Mucosa of rectum (tissue), 2 donors: Measurements from ENCODE around the gene PIAS3.

Experiments
- H3K27ac ChIP-seq, 2 donors: one replicate each; pipeline ENCODE4 v1.7.0; 2013; ENCODE audit warnings: inconsistent platforms in 2 of 2, low read depth in 2 of 2, low read length in 2 of 2
- H3K27me3 ChIP-seq, 2 donors: one replicate each; pipeline ENCODE4 v1.7.0; 2013; ENCODE audit warnings: low read length in 2 of 2; ENCODE audit not compliant: control insufficient read depth in 2 of 2, insufficient read depth in 2 of 2
- H3K36me3 ChIP-seq, 2 donors: one replicate each; pipeline ENCODE4 v1.7.0; 2013; ENCODE audit warnings: low read length in 2 of 2; ENCODE audit not compliant: control insufficient read depth in 2 of 2, insufficient read depth in 2 of 2
- H3K4me1 ChIP-seq, 2 donors: one replicate each; pipeline ENCODE4 v1.7.0; 2013; ENCODE audit warnings: low read length in 2 of 2, mild to moderate bottlenecking in 1 of 2; ENCODE audit not compliant: control insufficient read depth in 2 of 2, insufficient read depth in 2 of 2
- H3K4me3 ChIP-seq, 2 donors: one replicate each; pipeline ENCODE4 v1.7.0; 2013; ENCODE audit warnings: low read length in 2 of 2
- H3K9ac ChIP-seq, 2 donors: one replicate each; pipeline ENCODE4 v1.7.0; 2013; ENCODE audit warnings: low read length in 2 of 2, low read depth in 1 of 2, mild to moderate bottlenecking in 1 of 2
- H3K9me3 ChIP-seq, 2 donors: one replicate each; pipeline ENCODE4 v1.7.0; 2013; ENCODE audit warnings: low read length in 2 of 2; ENCODE audit not compliant: control insufficient read depth in 2 of 2
- donor health status: healthy.
- donor health status: Normal muscosa, but diverticular disease.

Gene PIAS3

GRCh38 chr1:145858901-145859490 lies at the start of gene PIAS3:
Gene PIAS3 (minus strand): TSS chr1:145859081. CDS start chr1:145858990, 91 bp downstream.
- H3K36me3 ChIP-seq = peaks cover 19% of the 10 kb centered on the region in 2 donors
- peak within 1 kb of the TSS; percentile 79 to 81 for H3K9ac ChIP-seq
- H3K4me1 ChIP-seq = peaks cover 4 to 8% of the 10 kb centered on the region in 2 donors
- no peaks in the 10 kb centered on the region for H3K9me3 ChIP-seq
- peak within 1 kb of the TSS; percentile 68 to 97 for H3K4me3 ChIP-seq
- H3K27me3 ChIP-seq = no peaks in the 10 kb centered on the region
- H3K27ac ChIP-seq = peak within 1 kb of the TSS; percentile 86 to 91

GRCh38 chr1:145908653-145909052 lies 49.8 kb upstream of the PIAS3 start:
- peaks cover 16 to 20% of the 10 kb centered on the region in 2 donors for H3K36me3 ChIP-seq
- no peak overlapping the region for H3K9ac ChIP-seq
- no peak overlapping the region for H3K27ac ChIP-seq
- no peak overlapping the region for H3K4me3 ChIP-seq
- no peaks in the 10 kb centered on the region for H3K4me1 ChIP-seq
- no peaks in the 10 kb centered on the region for H3K27me3 ChIP-seq
- H3K9me3 ChIP-seq = no peaks in the 10 kb centered on the region

- H3K36me3 ChIP-seq = peaks cover 13 to 15% of the 10 kb centered on the region in 2 donors
- peak overlapping the region in 1 of 2 donors; percentile 32 for H3K9ac ChIP-seq
- H3K9me3 ChIP-seq = no peaks in the 10 kb centered on the region
- H3K4me3 ChIP-seq = no peak overlapping the region
- H3K27me3 ChIP-seq = no peaks in the 10 kb centered on the region
- H3K27ac ChIP-seq = no peak overlapping the region
- no peaks in the 10 kb centered on the region for H3K4me1 ChIP-seq
These were observed 48.3 kb upstream of the PIAS3 start for GRCh38 chr1:145906954-145907753.

- H3K27ac ChIP-seq = no peak overlapping the region
- no peaks in the 10 kb centered on the region for H3K9me3 ChIP-seq
- H3K9ac ChIP-seq = no peak overlapping the region
- H3K4me1 ChIP-seq = no peaks in the 10 kb centered on the region
- H3K36me3 ChIP-seq = no peaks in the 10 kb centered on the region
- no peak overlapping the region for H3K4me3 ChIP-seq
- H3K27me3 ChIP-seq = no peaks in the 10 kb centered on the region
These were observed 42.6 kb upstream of the PIAS3 start for GRCh38 chr1:145901312-145902021.

GRCh38 chr1:145898756-145899155 lies 39.9 kb upstream of the PIAS3 start:
- no peaks in the 10 kb centered on the region for H3K27me3 ChIP-seq
- H3K4me3 ChIP-seq = no peak overlapping the region
- H3K9me3 ChIP-seq = no peaks in the 10 kb centered on the region
- no peak overlapping the region for H3K27ac ChIP-seq
- no peak overlapping the region for H3K9ac ChIP-seq
- H3K4me1 ChIP-seq = no peaks in the 10 kb centered on the region
- H3K36me3 ChIP-seq = no peaks in the 10 kb centered on the region

GRCh38 chr1:145897969-145898368 lies 39.1 kb upstream of the PIAS3 start:
- Histone ChIP-seq H3K27me3 (no peaks in the 10 kb centered on the region), H3K27ac (no peak overlapping the region), H3K4me1 (no peaks in the 10 kb centered on the region), H3K36me3 (no peaks in the 10 kb centered on the region), H3K9ac (no peak overlapping the region), H3K9me3 (no peaks in the 10 kb centered on the region), H3K4me3 (no peak overlapping the region)

- Histone ChIP-seq H3K9ac (no peak overlapping the region), H3K4me3 (no peak overlapping the region), H3K4me1 (peaks cover 10 to 17% of the 10 kb centered on the region in 2 donors), H3K36me3 (no peaks in the 10 kb centered on the region), H3K27ac (no peak overlapping the region), H3K9me3 (no peaks in the 10 kb centered on the region), H3K27me3 (no peaks in the 10 kb centered on the region)
These were observed 36.6 kb upstream of the PIAS3 start for GRCh38 chr1:145895471-145895870.

GRCh38 chr1:145893306-145894055 lies 34.6 kb upstream of the PIAS3 start:
- Histone ChIP-seq H3K36me3 (no peaks in the 10 kb centered on the region), H3K9ac (no peak overlapping the region), H3K27me3 (no peaks in the 10 kb centered on the region), H3K9me3 (no peaks in the 10 kb centered on the region), H3K4me3 (no peak overlapping the region), H3K27ac (no peak overlapping the region), H3K4me1 (peaks cover 10 to 17% of the 10 kb centered on the region in 2 donors)

- H3K9me3 ChIP-seq = no peaks in the 10 kb centered on the region
- peak overlapping the region; percentile 39 to 42 for H3K4me3 ChIP-seq
- peak overlapping the region in 1 of 2 donors; percentile 28 for H3K9ac ChIP-seq
- peaks cover 10 to 17% of the 10 kb centered on the region in 2 donors for H3K4me1 ChIP-seq
- H3K36me3 ChIP-seq = no peaks in the 10 kb centered on the region
- H3K27ac ChIP-seq = peak overlapping the region; percentile 68 to 86
- H3K27me3 ChIP-seq = no peaks in the 10 kb centered on the region
These were observed 33.7 kb upstream of the PIAS3 start for GRCh38 chr1:145892486-145893087.
